A673 (cell line): ENCODE measurements around the gene MAX.

Experiments used
- CTCF ChIP-seq: fragments of 300-800, 200-600 bp; sonication (generic); conservative IDR thresholded peaks from 2 replicates; pipeline ENCODE4 v1.5.1; 2017; ENCODE audit warnings: low read depth, mild to moderate bottlenecking, antibody characterized with exemption, low read length, moderate library complexity, mixed read lengths
- EZH2 ChIP-seq: fragments of 200-600 bp; sonication (generic); IDR thresholded peaks from 2 replicates; pipeline ENCODE4 v1.6.1; 2017; ENCODE audit warnings: borderline replicate concordance, low read depth, mild to moderate bottlenecking, mixed read lengths, antibody characterized with exemption, low read length; ENCODE audit not compliant: poor library complexity, severe bottlenecking

GRCh38 chr14:65034021-65034420 lies 68.3 kb downstream of the MAX start:
- no peak for TF ChIP-seq CTCF
- no peak for TF ChIP-seq EZH2
